HG03565 (cell line): ENCODE measurements around the gene SGTB.
"Not testable (repeated sequence)": the region's sequence is repeated elsewhere in the genome, so short reads cannot be mapped to it uniquely, and the experiment has no call there.

Source experiments
- ATAC-seq: cut with Tn5 transposase; IDR thresholded peaks from one replicate; pipeline ENCODE4 v1.9.1; 2021; ENCODE audit warnings: mild to moderate bottlenecking, moderate library complexity; ENCODE audit not compliant: unreplicated experiment

The SGTB gene

DNA sequence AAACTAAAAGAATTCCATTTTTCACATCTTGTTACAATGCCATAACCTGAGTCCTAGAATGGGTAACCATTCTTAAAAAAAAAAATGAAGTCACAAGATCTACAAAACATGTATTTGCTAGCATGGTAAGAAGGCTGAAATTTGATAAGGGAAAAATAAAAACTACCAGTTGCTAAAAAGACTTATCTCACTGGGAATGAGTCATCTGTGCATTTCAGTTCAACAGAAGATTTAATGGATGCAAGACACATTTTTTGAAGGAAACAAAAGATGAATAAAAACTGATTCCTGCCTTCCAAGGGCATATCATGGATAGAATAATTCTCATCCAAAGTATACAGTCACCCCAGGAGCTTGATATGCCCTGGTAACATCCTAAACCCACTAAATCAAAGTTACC, 47.2 kb downstream of the SGTB start:
- ATAC-seq, result no peak

GRCh38 chr5:65672796-65673195, 49.1 kb downstream of the SGTB start:
- no peak for ATAC-seq

DNA sequence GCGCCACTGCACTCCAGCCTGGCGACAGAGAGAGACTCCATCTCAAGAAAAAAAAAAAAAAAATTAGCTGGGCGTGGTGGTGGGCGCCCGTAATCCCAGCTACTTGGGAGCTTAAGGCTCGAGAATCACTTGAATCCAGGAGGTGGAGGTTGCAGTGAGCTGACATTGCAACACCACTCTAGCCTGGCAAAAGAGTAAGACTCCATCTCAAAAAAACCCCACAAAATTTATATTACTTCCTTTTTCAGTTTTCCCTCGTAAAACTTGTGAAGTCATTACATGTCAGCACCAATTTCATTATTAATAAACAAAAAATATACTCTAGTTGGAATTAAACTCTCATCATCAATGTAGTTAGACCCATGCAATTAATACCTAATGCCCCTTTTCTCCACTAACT, 53.2 kb downstream of the SGTB start:
- no peak for ATAC-seq

- ATAC-seq, result no peak
These were observed 57.9 kb downstream of the SGTB start for GRCh38 chr5:65663804-65664521.

- no peak for ATAC-seq
These were observed 67.2 kb downstream of the SGTB start for GRCh38 chr5:65654713-65655112.

DNA sequence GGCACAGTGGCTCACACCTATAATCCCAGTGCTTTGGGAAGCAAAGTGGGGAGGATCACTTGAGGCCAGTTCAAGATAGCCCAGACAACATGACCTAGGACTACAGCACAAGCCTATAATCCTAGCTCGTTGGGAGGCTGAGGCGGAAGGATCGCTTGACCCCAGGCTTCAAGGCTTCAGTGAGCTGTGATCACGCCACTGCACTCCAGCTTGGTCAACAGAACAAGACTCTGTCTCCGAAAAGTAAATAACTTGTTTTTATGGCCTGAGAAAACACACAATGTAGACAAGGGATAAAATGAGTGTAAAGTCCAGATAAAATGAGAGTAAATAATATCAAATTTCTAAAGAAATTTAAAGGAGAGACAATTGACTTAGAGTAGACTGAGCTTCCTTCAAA, 70.8 kb downstream of the SGTB start:
- ATAC-seq, result no peak

DNA sequence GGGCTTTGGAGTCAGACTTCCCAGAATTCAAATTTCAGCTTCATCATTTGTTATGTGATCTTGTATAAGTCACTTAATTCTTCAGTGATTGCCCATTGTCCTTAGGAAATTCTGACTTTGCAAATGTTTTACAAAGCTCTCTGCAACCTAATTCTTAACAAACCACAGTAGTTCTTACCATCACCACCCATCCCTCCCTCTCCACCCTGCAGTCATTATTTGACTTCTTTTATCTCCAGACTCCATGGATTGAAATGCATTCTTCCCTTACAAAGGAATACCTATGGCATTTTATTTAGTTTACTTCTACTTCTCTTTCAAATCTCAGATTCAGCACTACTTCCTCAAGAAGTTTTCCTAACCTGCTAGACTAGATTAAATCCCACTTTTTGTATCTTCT, 74.0 kb downstream of the SGTB start:
- ATAC-seq, result no peak

DNA sequence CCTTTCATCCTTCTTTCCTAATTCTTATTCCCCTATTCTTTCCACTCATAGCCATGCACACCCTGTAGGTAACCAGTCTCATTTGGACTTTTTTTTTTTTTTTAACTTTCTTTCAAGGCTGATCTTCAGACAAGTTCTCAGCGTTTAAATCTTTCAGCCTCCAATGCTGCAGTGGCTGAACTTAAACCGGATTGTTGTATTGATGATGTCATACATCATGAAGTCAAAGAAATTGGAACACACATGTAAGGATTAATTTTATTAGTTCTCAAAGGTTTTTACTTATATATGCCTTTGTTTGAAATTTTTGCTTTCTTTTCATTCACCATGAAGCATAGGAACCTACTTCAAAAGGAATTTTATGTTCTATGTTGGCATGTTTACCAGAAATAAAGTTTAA, 75.0 kb downstream of the SGTB start:
- no peak for ATAC-seq

GRCh38 chr5:65640240-65640639, 81.7 kb downstream of the SGTB start:
- no peak for ATAC-seq

DNA sequence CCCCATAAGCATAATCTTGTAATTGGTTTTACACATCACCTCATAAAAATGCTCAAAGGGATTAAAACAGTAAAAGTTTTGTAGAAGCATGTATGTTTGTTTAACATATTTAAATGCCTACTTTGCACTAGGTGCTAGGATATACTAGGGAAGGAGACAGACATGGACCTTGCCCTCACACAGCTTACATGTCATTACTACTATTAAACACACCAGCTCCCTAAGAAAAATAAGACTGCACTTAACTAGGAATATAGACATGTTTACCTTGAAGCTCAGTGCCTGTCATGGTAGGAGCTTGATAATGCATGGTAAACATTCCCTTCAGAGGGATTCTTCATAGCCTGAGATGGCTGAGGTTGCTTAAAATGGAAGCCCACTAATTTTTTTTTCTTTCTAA, 90.9 kb downstream of the SGTB start:
- ATAC-seq, result no peak

GRCh38 chr5:65625743-65626142, 96.2 kb downstream of the SGTB start:
- ATAC-seq, result no peak

GRCh38 chr5:65624571-65625555, 97.0 kb downstream of the SGTB start, which contains the start of the genes SHLD3 and TRAPPC13:
Gene SHLD3 (plus strand): TSS chr5:65625027. CDS start chr5:65629588, 4,561 bp downstream.
Gene TRAPPC13 (plus strand): TSS chr5:65625027. CDS start chr5:65625061, 34 bp downstream.
- peak; percentile 49 for ATAC-seq

- peak; percentile 90 for ATAC-seq
These were observed 97.8 kb downstream of the SGTB start, which contains the start of gene TRIM23 for GRCh38 chr5:65624025-65624570. Gene TRIM23 (minus strand): TSS chr5:65624333. CDS start chr5:65624274, 59 bp downstream.

DNA sequence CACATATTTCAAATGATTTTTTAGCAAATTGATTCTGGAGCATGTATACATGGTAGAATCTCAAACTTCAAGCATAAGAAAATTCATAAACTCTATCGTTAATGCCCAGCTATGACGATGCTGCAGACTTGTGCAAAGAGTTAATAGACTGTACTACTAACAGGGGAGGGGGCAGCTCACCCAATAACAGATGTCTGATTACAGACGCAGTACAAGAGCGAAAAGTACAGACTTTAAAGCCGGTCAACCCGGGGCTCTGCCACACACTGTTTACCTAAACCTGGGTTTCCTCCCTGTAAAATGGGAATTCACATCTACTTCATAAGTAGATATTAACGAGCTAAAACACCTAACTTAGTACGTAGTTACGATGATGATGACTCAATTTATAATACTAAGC, 98.4 kb downstream of the SGTB start:
- no peak for ATAC-seq

GRCh38 chr5:65621961-65622360, 99.9 kb downstream of the SGTB start:
- ATAC-seq, result not testable (repeated sequence)

- no peak for ATAC-seq
These were observed 101.9 kb downstream of the SGTB start for GRCh38 chr5:65620021-65620420.
